ENCODE data around the gene MAP3K21.

- TF ChIP-seq POLR2A (IDR thresholded peaks at IDR 0.05; ENCODE audit: low read depth): no peak
- no peak for TF ChIP-seq EP300 (IDR thresholded peaks at IDR 0.05)
- TF ChIP-seq, protein P1, sequence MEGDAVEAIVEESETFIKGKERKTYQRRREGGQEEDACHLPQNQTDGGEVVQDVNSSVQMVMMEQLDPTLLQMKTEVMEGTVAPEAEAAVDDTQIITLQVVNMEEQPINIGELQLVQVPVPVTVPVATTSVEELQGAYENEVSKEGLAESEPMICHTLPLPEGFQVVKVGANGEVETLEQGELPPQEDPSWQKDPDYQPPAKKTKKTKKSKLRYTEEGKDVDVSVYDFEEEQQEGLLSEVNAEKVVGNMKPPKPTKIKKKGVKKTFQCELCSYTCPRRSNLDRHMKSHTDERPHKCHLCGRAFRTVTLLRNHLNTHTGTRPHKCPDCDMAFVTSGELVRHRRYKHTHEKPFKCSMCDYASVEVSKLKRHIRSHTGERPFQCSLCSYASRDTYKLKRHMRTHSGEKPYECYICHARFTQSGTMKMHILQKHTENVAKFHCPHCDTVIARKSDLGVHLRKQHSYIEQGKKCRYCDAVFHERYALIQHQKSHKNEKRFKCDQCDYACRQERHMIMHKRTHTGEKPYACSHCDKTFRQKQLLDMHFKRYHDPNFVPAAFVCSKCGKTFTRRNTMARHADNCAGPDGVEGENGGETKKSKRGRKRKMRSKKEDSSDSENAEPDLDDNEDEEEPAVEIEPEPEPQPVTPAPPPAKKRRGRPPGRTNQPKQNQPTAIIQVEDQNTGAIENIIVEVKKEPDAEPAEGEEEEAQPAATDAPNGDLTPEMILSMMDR (IDR thresholded peaks at IDR 0.05): no peak
These were observed 37.8 kb upstream of the MAP3K21 start for GRCh38 chr1:233289676-233290075.
